HEK293T (cell line): ENCODE measurements around the gene COMMD7.
"Not testable (repeated sequence)": the region's sequence is repeated elsewhere in the genome, so short reads cannot be mapped to it uniquely, and the experiment has no call there.

ENCODE experiments used
- CTCF ChIA-PET: fragments of 350-600 bp; formaldehyde crosslinking; extraction: SDS; loops from one replicate; lab custom pipeline; 2021; ENCODE audit warnings: antibody characterized with exemption, inconsistent platforms; lab: Yijun Ruan, JAX
- POLR2A ChIA-PET: fragments of 350-600 bp; formaldehyde crosslinking; extraction: SDS; loops from one replicate; lab custom pipeline; 2020; ENCODE audit warnings: antibody characterized with exemption, inconsistent platforms; lab: Yijun Ruan, JAX
- DNase-seq: peaks from one replicate; pipeline ENCODE4 v3.0.0; 2012; ENCODE audit warnings: mixed read lengths; ENCODE audit errors: extremely low spot score
- ARNT ChIP-seq: fragments of 450-650 bp; IDR thresholded peaks from 2 replicates; pipeline ENCODE4 v1.6.1; 2017; ENCODE audit warnings: mild to moderate bottlenecking
- BHLHE40 ChIP-seq: fragments of 450-650 bp; IDR thresholded peaks from 2 replicates; pipeline ENCODE4 v1.6.1; 2016; ENCODE audit warnings: mild to moderate bottlenecking, moderate library complexity, borderline replicate concordance
- CTBP1 ChIP-seq: fragments of 450-650 bp; IDR thresholded peaks from 2 replicates; pipeline ENCODE4 v1.6.1; 2016; ENCODE audit warnings: borderline replicate concordance
- ELF4 ChIP-seq: fragments of 450-650 bp; IDR thresholded peaks from 2 replicates; pipeline ENCODE4 v1.6.1; 2017; ENCODE audit warnings: antibody characterized with exemption
- FOXA1 ChIP-seq: fragments of 450-650 bp; IDR thresholded peaks from 2 replicates; pipeline ENCODE4 v1.6.1; 2016; ENCODE audit warnings: mild to moderate bottlenecking
- FOXK2 ChIP-seq: fragments of 450-650 bp; IDR thresholded peaks from 2 replicates; pipeline ENCODE4 v1.6.1; 2016; ENCODE audit warnings: mild to moderate bottlenecking
- FOXM1 ChIP-seq: fragments of 450-650 bp; IDR thresholded peaks from 2 replicates; pipeline ENCODE4 v1.6.1; 2017; ENCODE audit warnings: mild to moderate bottlenecking, borderline replicate concordance
- HDGF ChIP-seq: fragments of 450-650 bp; IDR thresholded peaks from 2 replicates; pipeline ENCODE4 v1.6.1; 2017; ENCODE audit warnings: antibody characterized with exemption, borderline replicate concordance
- L3MBTL2 ChIP-seq: fragments of 450-650 bp; conservative IDR thresholded peaks from 2 replicates; pipeline ENCODE4 v1.6.1; 2016; ENCODE audit warnings: mild to moderate bottlenecking
- LEF1 ChIP-seq: fragments of 450-650 bp; IDR thresholded peaks from 2 replicates; pipeline ENCODE4 v1.6.1; 2017; ENCODE audit warnings: mild to moderate bottlenecking, borderline replicate concordance
- NFRKB ChIP-seq: fragments of 450-650 bp; IDR thresholded peaks from 2 replicates; pipeline ENCODE4 v1.6.1; 2016; ENCODE audit warnings: mild to moderate bottlenecking, moderate library complexity
- SP1 ChIP-seq: fragments of 450-650 bp; IDR thresholded peaks from 2 replicates; pipeline ENCODE4 v1.6.1; 2017
- SUZ12 ChIP-seq: fragments of 450-650 bp; IDR thresholded peaks from 2 replicates; pipeline ENCODE4 v1.6.1; 2016; ENCODE audit warnings: mild to moderate bottlenecking
- TARDBP ChIP-seq: fragments of 450-650 bp; IDR thresholded peaks from 2 replicates; pipeline ENCODE4 v1.6.1; 2016
- ZNF384 ChIP-seq: fragments of 450-650 bp; IDR thresholded peaks from 2 replicates; pipeline ENCODE4 v1.6.1; 2016
- TF ChIP-seq, protein P1 (sequence below): fragments of 450-650 bp; IDR thresholded peaks from 2 replicates; pipeline ENCODE4 v1.6.1; 2016

COMMD7 gene

DNA sequence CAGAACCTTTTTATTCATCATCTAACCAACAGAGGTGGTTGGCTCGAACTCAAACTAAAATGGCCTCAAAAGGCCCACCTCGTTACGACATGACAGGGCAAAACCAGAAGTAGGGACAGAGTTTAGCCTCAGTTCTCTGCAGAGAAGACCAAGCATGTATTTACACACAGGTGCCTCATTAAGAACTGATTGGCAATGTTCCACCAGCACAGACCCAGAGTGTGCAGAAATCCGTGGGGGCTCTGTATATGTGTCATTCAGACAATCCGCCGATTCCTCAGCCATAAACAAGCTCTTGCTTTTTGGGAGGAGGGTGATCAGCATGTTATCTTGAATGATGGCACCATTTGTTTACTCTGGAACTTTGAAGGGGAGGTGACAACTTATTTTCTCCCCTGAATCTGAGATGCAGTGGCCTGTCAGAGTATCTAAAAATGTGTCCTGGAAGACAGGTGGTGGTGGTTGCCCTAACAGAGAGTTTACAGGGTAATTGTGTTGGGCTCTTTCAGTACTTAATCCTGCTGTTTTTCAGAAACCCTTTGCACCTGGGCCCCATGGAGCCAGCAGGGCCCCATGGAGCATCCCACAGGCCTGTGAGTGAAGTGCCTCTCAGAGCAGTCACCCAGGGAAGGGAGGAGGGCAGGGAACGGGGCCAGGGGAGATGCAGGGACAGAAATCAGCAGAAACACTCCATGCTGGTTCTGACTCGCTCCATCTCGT is 40.4 kb downstream of the COMMD7 start:
- ChIA-PET POLR2A (no interaction called here), CTCF (interaction anchor here (0.7 to 0.8 kb wide), 2 partner anchors 29 to 76 kb away, joined by 3 to 6 read pairs; partner anchors contain the start of gene C20orf203)
- TF ChIP-seq HDGF: no peak
- no peak for TF ChIP-seq FOXA1
- no peak for TF ChIP-seq TARDBP
- no peak for TF ChIP-seq L3MBTL2
- TF ChIP-seq ELF4: no peak
- no peak for TF ChIP-seq BHLHE40
- no peak for TF ChIP-seq FOXM1
- TF ChIP-seq ZNF384: no peak
- TF ChIP-seq NFRKB: no peak
- no peak for TF ChIP-seq CTBP1
- TF ChIP-seq ARNT: no peak
- no peak for TF ChIP-seq LEF1
- no peak for TF ChIP-seq SUZ12
- no peak for TF ChIP-seq SP1
- TF ChIP-seq FOXK2: no peak
- TF ChIP-seq, protein P1, sequence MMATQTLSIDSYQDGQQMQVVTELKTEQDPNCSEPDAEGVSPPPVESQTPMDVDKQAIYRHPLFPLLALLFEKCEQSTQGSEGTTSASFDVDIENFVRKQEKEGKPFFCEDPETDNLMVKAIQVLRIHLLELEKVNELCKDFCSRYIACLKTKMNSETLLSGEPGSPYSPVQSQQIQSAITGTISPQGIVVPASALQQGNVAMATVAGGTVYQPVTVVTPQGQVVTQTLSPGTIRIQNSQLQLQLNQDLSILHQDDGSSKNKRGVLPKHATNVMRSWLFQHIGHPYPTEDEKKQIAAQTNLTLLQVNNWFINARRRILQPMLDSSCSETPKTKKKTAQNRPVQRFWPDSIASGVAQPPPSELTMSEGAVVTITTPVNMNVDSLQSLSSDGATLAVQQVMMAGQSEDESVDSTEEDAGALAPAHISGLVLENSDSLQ: no peak
- no peak for DNase-seq

DNA sequence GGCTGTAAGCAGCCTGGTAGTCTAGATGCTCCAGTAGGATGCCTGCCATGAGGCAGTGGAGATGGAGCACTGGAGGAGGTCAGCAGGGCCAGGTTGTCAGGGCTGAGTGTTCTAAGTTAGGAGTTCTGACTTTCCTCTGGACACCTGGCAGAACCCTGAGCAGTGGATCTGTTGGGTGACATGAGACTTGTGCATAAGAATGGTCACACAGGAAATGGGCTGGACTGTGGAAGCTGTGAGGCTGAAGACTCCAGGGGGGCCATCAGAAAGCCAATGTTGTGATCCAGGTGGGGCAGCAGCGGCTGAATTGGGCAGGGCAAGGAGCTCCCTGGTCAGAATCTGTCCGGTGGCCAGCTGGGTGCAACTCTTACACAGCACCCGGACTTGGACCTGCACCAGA is 45.7 kb downstream of the COMMD7 start:
- TF ChIP-seq LEF1 (no peak), FOXM1 (no peak), CTBP1 (no peak), NFRKB (no peak), ARNT (no peak), L3MBTL2 (no peak), FOXA1 (no peak), SUZ12 (no peak), SP1 (no peak), HDGF (no peak), FOXK2 (no peak), ZNF384 (no peak), TARDBP (no peak), ELF4 (no peak), BHLHE40 (no peak)
- TF ChIP-seq, protein P1: no peak
- ChIA-PET POLR2A (no interaction called here), CTCF (interaction anchor here (1.0 kb wide), 1 partner anchor 8 kb away, joined by 3 read pairs; no protein-coding TSS in a partner anchor)
- DNase-seq: no peak

DNA sequence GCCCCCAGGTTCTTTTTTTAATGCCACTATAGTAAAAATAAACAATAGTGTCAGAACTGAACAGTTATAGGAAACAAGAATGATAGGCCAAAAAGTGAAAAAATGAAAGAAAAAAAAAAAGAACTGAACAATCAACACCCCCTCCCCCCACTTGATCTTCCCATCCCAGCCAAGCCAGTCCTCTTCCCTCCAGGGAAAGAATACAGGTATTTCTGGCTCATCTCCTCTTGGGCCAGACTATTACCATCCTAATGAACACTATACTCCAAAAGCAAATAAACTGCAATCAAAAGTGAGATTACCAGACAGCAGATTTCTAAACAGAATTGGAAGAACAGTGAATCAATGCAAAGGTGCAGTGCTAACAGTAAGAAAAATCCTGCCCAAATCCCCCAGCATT is 48.2 kb downstream of the COMMD7 start:
- POLR2A ChIA-PET: no interaction called here
- CTCF ChIA-PET: no interaction called here

DNA sequence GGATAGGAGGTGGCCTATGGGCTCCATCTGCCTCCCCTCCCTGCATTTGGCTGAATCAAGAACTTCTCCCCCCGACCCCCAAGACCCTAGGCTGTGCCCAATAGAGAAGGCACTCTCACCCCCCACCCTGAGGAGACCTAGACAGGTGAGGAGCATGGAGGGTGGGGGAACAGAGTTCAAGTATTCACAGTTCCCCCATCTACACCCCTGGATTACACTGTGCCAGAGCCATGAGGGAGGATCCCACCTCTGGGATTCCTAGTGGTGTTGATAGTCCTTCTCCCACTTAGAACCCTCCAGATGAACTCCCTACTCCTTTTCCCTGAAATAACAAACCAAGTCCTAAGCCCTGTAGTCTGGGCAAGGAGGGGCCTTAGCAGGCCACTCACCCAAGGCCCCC is 54.3 kb downstream of the COMMD7 start:
- POLR2A ChIA-PET, CTCF ChIA-PET, DNase-seq: not testable (repeated sequence)

More for the DNA sequence above, 48.2 kb downstream of the COMMD7 start:
- no peak for DNase-seq
- TF ChIP-seq FOXA1 (no peak), FOXK2 (no peak), HDGF (no peak), L3MBTL2 (no peak), ELF4 (no peak)

DNA sequence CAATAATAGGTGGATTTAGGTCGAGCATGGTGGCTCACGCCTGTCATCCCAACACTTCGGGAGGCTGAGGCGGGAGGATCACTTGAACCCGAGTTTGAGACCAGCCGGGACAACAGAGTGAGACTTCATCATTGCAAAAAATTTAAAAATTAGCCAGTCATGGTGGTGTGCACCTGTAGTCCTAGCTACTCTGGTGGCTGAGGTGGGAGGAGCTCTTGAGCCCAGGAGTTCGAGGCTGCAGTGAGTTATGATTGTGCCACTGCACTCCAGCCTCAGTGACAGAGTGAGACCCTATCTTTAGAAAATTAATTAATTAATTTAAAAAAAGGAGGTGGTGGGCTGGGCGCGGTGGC is 56.1 kb downstream of the COMMD7 start:
- ChIA-PET CTCF (no interaction called here), POLR2A (no interaction called here)
- TF ChIP-seq NFRKB (no peak), BHLHE40 (no peak), SP1 (no peak), ELF4 (no peak), HDGF (no peak), FOXK2 (no peak), ARNT (no peak), CTBP1 (no peak), SUZ12 (no peak), FOXM1 (no peak), TARDBP (no peak), FOXA1 (no peak), L3MBTL2 (no peak), ZNF384 (no peak), LEF1 (no peak)
- TF ChIP-seq, protein P1: no peak
- DNase-seq: no peak

DNA sequence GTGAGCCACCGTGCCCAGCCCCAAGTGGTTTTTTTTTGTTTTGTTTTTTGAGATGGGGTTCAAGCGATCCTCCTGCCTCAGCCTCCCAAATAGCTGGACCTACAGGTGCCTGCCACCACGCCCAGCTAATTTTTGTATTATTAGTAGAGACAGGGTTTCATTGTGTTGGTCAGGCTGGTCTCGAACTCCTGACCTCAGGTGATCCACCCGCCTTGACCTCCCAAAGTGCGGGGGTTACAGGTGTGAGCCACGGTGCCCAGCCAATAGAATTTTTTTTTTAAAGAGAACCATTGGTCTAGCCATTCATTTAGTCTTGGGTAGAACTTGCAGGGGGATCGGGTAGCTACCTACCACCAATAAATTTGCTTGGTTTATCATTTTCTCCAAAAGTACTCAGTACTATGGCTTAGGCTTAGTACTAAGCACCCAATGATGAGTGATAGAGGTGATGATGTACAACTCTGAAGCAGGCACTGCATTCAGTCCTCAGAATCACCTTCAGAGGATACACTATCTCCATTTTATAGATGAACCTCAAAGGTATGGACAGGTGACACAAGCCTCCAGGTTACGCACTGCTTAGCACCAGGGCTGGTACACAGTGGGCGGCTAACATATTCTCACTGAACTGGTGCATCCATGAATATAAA is 56.6 kb downstream of the COMMD7 start:
- CTCF ChIA-PET: no interaction called here
- TF ChIP-seq ARNT: no peak
- TF ChIP-seq, protein P1: no peak
- TF ChIP-seq FOXM1: no peak
- no peak for TF ChIP-seq HDGF
- no peak for TF ChIP-seq CTBP1
- TF ChIP-seq ELF4: no peak
- no peak for TF ChIP-seq FOXK2
- TF ChIP-seq BHLHE40: no peak
- TF ChIP-seq ZNF384: no peak
- TF ChIP-seq SP1: no peak
- no peak for DNase-seq
- POLR2A ChIA-PET: no interaction called here
